HG02798 (cell line): ENCODE results near the gene NTRK3.

Source experiments
- ATAC-seq: cut with Tn5 transposase; IDR thresholded peaks from one replicate; pipeline ENCODE4 v1.9.1; 2021; ENCODE audit warnings: mild to moderate bottlenecking; ENCODE audit not compliant: unreplicated experiment, poor library complexity

Gene NTRK3

GRCh38 chr15:88188300-88188699 lies 68.2 kb downstream of the NTRK3 start:
- ATAC-seq: no peak

DNA sequence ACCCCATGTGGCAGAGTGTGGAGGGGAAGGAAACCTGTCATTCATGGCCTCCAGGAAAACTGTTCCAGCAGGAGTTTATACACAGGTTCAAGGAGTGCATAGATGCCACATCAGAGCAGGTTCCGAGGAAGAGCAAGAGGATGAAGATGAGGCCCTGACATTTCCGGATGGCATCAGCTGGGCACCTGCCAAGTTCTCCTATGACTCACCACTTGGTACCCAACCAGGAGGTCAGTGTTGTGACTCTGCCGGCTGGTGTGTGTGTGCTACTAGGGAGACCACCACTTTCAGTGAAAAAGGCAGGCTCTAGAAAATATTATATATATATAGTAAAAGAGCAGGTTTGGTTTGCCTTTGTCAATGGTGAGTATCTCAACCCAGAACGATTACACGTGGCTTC lies 69.3 kb downstream of the NTRK3 start:
- ATAC-seq: no peak

- ATAC-seq: no peak
Measured at GRCh38 chr15:88185584-88185983, 71.0 kb downstream of the NTRK3 start.

DNA sequence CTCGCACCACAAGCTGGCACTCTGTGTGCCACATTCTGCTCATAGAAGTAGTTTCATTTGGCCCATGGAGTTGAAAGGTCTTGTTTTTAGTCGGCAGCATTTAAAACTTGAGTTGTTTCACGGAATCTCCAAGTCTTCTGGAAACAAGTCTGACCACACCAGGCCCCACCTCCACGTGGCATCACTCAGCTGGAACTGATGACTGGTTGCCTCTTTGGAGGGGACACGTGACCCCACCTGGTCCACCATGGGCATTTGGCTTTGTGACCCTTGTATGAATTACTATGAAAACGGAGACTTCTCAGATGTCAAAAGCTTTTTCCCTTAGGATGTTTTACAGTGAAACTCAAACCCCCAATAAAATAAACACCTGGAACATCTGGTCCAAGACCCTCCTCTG lies 74.9 kb downstream of the NTRK3 start:
- ATAC-seq: no peak

- peak; percentile 88 for ATAC-seq
Measured at GRCh38 chr15:88179562-88179961, 77.0 kb downstream of the NTRK3 start.

DNA sequence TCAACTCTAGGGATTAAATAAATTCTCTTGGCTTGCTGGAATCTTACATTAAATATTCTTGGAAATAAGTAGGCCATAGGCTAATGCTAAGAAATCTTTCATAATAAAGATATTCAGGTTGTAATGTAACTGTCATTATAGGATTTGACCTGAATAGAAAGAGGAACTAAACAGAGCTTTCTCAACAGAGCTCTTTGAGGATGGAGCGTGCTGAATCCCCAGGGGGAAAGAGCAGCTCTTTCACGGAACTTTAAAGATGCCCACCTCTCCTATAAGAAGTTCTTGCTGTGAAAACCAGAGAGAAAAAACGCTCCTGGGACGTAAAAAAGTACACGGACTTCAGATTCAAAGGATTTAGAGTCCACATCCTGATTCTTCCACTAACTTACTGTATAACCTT lies 77.9 kb downstream of the NTRK3 start:
- no peak for ATAC-seq

DNA sequence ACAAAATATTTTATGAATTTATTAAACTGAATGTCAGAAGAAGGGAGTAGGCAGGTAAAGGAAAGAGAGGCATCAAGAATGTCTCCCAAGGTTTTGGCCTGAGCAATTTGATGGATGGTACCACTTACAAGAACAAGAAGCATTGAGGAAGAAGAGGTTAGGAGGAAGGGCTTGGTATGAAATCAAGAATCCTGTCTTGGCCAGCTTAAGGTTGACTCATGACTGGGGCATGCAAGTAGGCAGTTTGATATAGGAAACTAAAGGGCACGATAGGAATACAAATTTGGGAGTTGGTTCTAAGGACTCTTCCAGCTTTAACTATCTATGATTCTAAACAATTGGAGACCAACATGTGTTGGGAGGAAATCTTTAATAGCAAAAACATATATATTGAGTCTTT lies 79.1 kb downstream of the NTRK3 start:
- no peak for ATAC-seq

GRCh38 chr15:88174571-88174970 lies 82.0 kb downstream of the NTRK3 start:
- no peak for ATAC-seq

DNA sequence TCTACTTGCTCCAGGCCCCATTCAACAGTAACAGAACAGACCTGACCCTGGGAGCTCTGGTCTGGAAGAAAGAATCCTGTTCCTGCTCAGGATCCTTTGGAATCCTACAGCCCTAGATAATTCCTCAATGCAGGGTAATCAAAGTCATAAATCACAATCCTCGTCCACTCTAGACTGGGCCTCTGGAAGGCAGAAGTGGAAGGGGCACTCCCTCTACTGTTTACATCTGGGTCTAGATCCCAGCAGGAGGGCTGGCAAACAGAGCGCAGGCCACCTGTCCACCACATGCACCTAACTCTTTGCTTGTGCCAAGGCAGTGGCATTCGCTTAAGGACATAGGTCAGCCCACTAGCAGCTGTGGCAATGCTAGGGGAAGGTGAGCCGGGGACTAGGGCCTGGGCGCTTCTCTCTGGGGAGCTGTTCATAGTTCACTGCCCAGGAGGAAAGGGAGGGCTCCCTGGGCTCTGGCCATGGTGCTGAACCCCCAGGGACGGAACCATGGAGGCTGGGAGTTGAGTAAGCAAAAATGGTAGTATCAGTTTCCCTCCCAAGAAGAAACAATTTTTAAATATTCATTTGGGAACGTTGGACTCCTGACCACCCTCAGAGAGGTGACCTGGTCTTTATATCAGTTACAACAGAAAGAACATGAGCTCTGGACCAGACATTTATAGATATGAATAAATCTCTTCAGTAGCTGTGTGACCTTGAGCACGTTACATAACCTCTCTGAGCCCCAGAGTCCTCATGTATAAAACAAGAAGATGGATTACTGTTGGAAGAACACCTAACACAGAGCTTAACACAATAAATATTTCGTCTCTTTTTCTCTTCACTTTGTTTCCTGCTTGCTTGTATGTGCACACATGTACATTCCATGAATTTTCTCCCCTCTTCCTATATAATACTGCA lies 90.2 kb downstream of the NTRK3 start:
- ATAC-seq: no peak

- no peak for ATAC-seq
Measured at GRCh38 chr15:88161636-88162035, 94.9 kb downstream of the NTRK3 start.

DNA sequence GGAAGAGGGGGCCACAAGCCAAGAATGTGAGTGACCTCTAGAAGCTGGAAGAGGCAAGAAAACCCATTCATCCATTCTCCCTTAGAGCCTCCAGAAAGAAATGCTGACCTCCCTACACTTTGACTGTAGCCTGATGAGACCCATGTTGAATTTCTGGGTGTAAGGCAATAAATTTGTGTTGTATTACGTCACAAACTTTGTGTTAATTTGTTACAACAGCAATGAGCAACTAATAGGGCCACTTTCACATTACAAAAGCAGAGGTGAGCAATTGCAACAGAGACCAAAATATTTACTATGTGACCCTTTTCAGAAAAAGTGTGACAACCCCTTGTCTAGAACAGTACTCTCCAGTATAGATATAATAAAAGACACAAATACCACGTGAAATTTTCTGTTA lies 101.2 kb downstream of the NTRK3 start:
- no peak for ATAC-seq

DNA sequence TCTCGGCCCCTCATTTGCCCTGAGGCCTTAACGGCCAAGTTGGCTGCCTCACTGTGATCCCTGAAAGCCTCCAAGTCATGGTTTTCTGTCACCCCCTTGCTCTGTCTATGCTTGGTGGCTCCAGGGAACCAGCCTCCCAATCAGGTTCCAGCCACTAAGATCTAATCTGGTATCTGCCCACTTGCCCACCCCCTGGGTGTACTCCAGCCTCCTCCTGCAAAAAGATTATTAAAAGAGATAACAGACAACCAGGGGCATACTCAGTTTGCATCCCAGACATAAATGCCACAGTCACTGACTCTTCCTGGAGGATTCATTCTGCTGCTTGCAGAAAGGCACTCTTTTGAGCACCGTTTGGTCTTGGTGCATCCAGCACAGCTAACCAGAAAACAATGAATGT lies 103.9 kb downstream of the NTRK3 start:
- ATAC-seq: no peak

GRCh38 chr15:88147760-88148159 lies 108.8 kb downstream of the NTRK3 start:
- ATAC-seq: no peak

DNA sequence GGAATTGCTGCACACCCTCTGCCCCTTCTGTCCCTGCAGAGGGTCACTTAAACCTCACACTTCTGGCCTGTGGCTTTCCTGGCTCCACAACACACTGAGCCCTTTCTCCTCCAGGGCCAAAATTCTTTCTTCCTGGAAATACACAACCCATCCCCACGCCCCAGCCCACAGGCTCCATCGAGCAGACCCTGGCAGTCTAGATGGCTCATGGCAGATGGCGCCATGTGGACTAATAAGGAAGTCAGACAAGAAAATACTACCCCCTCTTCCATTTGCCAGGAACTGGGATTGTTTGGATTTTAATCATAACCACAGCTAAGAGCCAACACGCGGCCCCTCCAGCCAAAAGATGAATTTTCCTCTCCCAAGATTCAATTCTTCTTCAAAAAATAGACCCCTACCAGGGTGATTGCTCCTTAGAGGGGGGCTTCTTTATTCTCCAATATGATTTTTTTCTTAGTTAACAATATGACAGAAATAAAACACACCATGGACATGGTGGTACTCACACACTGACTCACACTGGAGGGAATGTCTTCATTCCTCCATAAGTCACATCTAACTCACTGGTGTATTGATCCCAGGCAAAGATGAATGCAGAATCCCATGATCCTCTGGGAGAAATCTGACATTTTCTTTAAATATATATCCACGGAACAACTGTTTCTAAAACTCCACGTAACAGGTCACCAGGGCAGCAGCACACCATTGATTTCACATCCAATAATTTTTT lies 111.5 kb downstream of the NTRK3 start:
- no peak for ATAC-seq

GRCh38 chr15:88142121-88142520 lies 114.4 kb downstream of the NTRK3 start:
- no peak for ATAC-seq

DNA sequence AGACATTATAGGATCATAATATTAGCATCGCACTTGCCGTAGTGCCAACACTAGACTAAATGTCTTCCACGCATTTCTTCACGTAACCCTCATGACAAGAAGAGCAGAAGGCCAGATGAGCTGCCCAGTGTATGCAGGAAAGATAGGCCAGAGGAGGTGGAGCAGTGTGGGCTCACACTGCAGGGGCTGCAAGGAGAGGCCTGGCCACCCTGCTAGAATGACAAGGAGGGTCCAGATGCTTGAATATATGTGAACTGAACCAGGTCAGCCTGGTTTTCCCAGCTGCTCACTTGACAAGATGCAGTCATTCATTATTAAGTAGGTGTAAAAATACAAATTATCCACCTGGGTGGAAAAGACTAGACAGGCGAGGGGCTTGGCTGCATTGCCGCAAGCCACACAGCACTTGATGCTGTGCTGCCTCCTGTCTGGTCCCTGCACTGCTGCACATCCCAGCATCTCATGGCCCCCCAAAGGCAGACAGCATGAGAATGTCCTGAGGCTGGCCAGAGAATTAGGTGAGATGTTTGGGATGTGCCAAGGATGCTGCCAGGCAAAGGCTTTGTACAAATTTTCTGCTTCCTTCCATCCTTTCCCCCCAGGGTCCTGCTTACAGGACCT lies 115.2 kb downstream of the NTRK3 start:
- no peak for ATAC-seq

GRCh38 chr15:88140398-88140797 lies 116.1 kb downstream of the NTRK3 start:
- ATAC-seq: no peak

DNA sequence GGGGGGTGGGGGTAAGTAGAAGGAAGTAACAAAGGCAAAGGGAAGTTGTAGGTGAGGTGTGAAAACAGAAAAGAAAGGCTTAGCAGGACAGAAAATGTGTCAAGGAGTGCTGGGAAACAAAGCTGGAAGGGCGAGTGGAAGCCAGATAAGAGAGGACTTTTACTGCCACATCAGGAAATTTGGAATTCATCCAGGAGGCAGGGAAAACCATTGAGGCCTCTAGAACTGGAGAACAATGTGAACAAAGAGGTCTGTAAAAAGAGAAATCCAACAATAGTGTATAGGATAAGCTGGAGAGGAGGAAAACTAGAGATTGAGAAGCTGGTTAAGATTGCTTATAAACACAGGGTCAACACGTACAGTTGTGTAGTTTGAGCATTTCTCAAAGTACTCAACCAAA lies 116.6 kb downstream of the NTRK3 start:
- no peak for ATAC-seq

DNA sequence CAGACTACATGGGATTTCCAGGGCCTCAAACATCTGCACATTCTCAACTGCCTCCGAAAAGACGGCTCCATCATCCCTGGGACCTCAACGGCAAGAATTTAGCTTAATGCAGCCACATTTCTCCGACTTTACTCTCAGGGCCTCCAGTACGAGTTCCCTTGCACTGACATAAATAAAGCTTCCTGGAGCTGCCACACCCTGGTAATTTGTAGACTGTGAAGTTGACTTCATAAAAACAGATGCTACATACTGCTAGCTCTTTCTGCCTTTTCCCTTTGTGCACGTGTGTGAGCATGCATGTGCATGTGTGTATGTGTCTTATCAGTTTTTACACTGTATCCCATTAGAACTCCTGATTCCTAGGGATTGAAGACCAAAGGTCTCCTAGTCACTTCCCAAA lies 122.7 kb downstream of the NTRK3 start:
- ATAC-seq: no peak

GRCh38 chr15:88132499-88132898 lies 124.0 kb downstream of the NTRK3 start:
- no peak for ATAC-seq

DNA sequence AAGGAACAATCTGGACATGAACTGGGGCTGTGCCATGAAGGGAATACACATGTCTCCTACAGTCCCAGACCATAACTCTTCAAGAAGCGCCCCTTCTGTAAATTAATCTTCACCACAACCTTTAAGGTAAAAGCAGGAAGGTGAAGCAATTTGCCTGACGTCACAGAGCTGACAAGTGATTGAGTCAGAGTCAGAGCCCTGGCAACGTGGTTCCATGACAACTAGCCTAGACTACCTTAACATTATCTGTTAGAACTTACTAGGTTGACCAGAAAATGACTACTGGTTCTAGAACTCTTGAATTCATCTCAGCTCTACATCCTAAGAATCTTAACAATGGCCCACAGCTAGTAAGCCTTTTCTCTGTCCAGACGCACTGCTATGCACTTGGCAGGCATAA lies 124.6 kb downstream of the NTRK3 start:
- no peak for ATAC-seq
